HG02763 (cell line): Measurements from ENCODE around the gene OR56B1.
"Not testable (repeated sequence)": the region's sequence is repeated elsewhere in the genome, so short reads cannot be mapped to it uniquely, and the experiment has no call there.

Source experiments
- ATAC-seq: cut with Tn5 transposase; IDR thresholded peaks from one replicate; pipeline ENCODE4 v1.9.1; 2021; ENCODE audit warnings: mild to moderate bottlenecking, moderate library complexity; ENCODE audit not compliant: unreplicated experiment

OR56B1 gene, protein sequence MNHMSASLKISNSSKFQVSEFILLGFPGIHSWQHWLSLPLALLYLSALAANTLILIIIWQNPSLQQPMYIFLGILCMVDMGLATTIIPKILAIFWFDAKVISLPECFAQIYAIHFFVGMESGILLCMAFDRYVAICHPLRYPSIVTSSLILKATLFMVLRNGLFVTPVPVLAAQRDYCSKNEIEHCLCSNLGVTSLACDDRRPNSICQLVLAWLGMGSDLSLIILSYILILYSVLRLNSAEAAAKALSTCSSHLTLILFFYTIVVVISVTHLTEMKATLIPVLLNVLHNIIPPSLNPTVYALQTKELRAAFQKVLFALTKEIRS

DNA sequence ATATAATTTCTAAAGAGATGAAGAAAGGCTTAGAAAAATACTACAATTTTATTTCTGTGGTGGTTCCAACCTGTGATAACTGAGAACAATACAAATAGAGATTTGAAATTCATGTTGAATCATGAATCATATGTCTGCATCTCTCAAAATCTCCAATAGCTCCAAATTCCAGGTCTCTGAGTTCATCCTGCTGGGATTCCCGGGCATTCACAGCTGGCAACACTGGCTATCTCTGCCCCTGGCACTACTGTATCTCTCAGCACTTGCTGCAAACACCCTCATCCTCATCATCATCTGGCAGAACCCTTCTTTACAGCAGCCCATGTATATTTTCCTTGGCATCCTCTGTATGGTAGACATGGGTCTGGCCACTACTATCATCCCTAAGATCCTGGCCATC lies at the start of gene OR56B1:
TSS of gene OR56B1 (plus strand) at position 53 of the 400 bp plus-strand sequence. CDS start at position 122, 69 bp downstream.
- no peak for ATAC-seq

DNA sequence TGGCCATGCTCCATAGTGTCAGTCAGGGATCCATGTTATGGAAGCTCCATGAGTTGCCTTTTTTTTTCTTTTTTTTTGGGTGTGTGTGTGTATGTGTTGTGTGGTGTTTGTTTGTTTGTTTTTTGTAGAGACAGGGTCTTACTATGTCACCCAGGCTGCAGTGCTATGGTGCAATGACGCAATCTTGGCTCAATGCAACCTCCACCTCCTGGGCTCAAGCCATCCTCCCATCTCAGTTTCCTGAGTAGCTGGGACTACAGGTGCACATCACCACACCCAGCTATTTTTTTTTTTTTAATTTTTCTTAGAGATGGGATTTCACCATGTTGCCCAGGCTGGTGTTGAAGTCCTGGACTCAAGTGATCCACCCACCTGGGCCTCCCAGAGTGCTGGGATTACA lies 47.8 kb upstream of the OR56B1 start:
- ATAC-seq: no peak

DNA sequence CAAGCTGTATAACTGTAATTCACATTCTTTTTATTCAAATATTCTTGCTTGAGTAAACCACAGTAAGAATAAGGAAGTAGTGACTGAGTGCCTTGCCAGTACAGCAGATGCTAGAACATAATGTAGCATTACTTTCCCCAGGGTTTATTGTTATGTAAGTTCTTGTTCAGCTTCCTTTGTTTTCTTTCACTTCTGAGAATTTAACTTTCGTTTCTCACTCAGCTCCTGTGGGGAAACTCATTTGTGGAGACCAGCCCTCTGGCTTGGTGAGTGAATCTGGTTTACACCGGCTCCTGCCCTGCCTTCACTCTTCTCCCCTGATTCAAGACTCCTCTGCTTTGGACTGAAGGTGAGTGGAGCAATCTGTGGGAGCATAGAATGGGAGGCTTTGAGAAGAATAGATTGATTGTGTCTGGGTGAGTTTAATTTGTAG lies 46.7 kb upstream of the OR56B1 start, which contains the start of gene TRIM22:
TSS of gene TRIM22 (plus strand) at position 240 of the 433 bp plus-strand sequence. CDS start 6,443 bp downstream, outside the sequence.
- ATAC-seq: peak; percentile 70

DNA sequence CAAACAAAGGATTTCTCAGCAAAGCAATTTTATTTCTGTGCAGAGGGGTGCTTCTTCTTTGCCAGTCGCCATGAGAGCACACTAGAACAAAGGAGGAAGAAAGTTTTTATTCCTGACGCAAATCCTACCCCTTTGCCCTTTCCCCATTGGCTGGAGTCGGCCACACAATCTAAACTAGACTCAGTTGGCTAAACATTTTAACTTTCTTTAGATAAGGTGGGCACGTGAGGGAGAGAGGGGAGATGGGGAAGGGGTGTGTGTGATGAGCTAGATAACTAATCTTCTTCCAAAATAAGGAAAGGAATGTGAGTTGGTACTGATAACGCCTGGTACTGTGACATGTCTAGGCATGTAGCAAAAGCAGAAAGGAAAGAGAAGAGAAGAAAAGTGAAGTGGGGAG lies 46.0 kb upstream of the OR56B1 start:
- ATAC-seq: no peak

DNA sequence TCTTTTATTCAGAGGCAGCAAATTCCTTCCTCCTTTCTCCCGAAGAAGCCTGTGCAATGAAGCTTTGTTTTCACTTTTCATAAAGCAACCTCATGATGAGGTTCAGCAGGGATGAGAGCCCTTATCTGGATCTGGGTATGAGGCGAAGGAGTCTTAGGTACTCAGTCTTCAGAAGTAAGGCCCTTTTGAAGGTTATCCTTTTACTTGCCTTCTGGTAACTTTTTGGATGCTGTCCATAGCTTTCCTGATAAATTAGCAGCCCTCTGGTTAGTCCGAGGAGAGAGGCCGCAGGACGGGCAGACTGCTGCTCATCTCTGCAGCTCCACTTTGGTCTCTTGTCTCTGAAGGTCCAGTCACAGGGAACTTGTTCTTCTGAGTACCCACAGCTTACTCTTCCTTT lies 45.5 kb upstream of the OR56B1 start:
- ATAC-seq: no peak

DNA sequence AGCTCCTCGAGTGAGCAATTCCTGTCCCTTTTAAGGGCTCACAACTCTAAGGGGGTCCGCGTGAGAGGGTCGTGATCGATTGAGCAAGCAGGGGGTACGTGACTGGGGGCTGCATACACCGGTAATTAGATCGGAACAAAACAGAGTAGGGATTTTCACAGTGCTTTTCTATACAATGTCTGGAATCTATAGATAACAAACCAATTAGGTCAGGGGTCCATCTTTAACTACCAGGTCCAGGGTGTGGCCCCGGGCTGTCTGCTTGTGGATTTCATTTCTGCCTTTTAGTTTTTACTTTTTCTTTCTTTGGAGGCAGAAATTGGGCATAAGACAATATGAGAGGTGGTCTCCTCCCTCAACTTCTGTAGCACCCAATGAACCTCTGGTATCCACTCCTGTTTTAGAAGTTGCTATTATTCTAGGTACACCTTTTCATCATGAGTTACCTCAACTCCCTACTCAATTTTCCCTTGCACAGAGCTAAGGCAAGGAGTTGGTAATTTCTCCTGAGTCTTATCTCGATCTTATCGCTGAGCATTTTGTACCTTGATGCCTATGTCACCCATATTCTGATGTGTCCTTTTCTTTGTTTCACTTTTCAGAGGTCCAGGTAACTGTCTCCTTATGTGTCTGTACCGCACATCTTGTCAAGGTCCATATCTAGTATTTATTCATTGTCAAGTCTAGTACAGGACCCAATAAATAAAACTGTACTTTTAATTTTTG lies 44.8 kb upstream of the OR56B1 start:
- not testable (repeated sequence) for ATAC-seq

DNA sequence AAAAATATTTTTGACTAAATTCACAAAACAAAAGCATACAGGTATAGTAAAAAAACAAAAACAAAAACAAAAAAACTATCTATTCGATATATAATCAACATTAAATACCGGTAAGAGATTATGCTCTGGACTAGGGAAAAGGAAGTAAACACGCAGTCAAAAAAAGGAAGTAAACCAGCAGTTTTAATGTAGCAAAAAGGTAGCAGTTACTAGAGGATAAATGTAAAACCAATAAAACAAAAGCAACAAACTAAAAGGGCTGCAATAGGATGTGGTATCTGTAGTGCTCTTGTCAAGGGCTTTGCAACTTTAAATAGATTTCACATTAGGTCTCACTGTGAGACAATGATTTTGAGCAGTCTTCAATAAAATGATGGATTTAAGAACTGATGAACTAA lies 44.3 kb upstream of the OR56B1 start:
- ATAC-seq: no peak

DNA sequence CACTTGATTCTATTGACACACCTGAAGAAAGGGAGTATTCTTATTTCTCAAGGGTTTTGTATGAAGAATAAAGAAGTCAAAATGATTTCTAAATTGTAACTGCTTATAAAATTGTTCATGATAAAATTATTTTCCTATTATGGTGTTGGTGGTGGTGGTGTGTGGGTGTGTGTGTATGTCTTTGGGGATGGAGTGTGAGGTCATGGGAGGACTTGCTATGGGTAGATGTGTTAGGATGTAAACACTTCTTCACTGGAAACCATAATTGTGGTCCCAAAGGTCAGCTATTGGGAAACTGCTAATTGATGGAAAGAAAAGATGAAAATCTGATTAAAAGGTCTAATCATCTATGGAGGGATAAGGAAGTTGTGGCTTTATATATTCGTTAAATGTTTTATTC lies 41.6 kb upstream of the OR56B1 start:
- ATAC-seq: no peak

DNA sequence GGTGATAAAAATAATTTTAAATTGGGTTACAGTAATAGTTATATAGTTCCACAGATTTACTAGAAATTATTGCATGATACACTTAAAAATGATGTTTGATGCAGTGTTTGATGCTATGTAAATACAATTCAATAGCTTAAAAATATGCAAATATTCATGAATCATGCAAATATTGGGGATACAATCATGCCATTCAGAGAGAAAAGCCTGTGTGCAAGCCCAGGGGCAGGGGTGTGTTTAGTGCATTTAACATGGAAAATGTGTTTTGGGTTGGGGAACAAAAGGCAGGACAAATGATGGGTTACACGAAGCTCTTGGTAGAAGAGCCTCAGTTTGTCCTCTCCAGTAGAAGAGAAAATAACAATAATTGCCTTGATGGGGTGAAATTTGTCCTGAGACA lies 40.7 kb upstream of the OR56B1 start:
- no peak for ATAC-seq

DNA sequence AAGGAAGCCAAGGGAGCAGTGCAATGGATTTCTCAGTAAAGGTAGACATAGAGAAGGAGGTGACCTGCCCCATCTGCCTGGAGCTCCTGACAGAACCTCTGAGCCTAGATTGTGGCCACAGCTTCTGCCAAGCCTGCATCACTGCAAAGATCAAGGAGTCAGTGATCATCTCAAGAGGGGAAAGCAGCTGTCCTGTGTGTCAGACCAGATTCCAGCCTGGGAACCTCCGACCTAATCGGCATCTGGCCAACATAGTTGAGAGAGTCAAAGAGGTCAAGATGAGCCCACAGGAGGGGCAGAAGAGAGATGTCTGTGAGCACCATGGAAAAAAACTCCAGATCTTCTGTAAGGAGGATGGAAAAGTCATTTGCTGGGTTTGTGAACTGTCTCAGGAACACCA lies 40.0 kb upstream of the OR56B1 start:
- no peak for ATAC-seq

DNA sequence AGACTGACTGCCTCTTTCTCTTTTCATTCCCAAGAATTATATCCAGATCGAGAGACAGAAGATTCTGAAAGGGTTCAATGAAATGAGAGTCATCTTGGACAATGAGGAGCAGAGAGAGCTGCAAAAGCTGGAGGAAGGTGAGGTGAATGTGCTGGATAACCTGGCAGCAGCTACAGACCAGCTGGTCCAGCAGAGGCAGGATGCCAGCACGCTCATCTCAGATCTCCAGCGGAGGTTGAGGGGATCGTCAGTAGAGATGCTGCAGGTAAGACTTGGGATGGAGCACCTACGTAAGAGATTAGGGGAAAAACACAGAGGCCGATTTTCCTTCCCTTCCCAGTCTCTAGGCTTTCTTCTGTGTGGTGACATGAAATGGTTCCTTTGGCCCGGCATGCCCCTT lies 38.0 kb upstream of the OR56B1 start:
- no peak for ATAC-seq

DNA sequence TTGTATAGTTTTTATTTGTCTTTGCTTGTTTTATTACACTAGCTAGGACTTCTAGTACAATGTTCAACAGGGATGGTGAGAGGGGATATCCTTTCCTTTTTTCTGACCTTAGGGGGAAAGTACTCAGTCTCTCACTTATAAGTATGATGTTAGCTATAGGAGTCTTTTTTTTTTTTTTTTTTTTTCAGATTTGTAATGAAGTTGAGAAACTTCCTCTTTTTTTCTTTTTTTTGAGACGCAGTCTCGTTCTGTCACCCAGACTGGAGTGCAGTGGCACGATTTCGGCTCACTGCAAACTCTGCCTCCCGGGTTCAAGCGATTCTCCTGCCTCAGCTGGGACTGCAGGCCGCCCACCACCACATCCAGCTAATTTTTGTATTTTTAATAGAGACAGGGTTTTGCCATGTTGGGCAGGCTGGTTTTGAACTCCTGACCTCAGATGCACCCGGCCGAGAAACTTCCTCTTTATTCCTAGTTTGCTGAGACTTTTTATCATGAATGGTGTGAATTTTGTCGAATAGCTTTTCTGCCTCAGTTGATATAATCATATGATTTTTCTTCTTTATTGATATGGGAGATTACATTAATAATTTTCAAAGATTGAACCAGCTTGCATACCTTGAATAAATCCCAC lies 35.7 kb upstream of the OR56B1 start:
- ATAC-seq: no peak

DNA sequence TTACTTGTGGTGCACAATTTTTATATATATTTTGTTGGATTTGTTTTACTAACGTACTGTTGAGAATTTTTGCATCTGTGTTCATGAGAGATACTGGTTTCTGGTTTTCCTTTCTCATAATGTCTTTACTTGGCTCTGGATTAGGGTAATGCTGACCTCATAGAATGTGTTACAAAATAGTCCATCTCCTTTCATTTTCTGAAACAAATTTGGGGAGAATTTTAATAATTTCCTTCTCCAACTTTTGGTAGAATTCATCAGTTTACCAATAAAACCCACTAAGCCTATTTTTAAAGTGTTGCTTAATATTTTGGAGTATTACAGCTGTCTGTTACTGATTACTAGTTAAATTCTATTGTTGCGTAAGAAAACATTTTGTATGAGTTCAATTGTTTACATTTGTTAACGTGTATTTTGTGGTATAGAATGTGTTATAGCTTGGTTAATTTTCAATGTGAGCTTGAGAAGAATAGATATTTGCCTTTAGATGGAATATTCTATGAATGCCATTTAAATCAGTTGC lies 35.1 kb upstream of the OR56B1 start:
- no peak for ATAC-seq

DNA sequence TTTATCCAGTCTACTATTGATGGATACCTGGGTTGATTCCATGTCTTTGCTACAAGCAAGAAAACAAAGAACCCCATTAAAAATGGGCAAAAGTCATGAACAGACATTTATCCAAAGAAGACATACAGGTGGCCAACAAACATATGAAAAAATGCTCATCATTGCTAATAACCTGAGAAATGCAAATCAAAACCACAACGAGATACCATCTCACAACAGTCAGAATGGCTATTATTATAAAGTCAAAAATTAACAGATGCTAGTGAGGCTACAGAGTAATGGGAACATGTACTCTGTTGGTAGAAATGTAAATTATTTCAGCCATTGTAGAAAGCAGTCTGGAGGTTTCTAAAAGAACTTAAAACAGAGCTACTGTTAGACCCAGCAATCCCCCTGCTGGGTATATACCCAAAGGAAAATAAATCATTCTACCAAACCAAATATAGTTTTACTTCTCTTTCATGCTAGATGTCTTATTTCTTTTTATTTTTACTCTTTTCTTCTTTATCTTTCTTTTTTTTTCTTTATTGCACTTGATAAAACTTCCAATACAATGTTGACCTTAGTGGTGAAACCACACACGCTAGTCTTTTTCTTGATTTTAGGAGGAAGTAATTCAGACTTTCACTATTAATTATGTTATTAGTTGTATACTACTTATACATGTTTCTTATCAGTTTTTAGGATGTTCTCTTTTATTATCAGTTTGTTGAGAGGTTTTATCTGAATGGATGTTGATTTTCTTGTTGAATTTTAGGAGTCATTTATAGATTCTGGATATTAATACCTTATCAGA lies 32.3 kb upstream of the OR56B1 start:
- ATAC-seq: peak; percentile 74

DNA sequence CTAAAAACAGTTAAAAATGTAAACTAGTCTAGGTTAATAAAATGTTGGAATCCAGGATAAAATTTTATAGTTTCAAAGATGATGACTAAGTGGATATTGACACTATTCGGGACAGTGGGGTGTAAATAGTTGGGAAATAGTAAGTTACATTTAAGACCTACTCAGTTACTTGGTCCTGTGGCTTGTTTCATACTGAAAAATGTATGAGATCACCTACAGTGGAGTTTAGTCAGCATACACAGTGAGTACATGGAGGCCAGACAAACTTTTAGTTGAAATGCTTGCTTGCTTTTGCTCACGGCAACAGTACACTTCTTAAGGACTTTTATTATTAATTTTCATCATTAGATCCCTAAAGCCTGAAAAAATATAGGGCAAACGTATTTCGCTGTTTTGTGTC lies 30.6 kb upstream of the OR56B1 start:
- no peak for ATAC-seq

DNA sequence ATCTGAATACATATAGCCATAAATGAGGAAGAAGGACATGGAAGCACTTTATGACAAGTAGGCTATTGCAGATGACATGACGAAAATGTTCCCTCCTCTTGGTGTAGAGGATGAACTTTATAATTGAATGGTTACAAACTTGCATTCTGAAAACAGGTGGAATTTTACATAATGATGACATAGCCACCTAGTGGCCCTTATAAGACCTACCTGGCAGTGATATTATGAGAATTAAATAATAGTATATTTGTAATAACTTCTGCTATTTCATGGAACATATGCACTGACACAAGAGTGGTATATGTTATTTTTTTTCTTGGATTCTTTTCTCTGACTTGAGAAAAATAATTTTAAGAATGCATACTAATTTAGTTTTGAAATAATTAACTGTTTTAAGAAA lies 23.7 kb upstream of the OR56B1 start:
- no peak for ATAC-seq

DNA sequence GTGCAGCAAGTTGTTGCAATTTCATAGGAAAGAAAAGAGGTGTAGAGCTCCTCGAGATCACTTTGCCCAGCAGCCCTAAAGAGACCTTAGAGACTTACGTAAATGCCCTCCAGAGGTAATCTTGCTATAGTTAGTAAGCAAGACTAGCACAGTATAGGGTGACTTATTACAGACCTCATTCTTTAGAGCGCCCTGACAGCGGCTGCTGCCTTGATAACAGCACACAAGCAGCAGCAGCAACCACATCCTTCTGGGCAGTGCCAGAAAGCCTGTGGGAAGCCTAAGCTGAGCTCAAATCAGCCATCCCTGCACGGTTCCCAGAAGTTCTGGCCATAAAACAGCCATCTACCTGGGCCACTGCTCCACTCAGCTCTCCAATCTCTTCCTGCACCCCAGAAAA lies 22.6 kb upstream of the OR56B1 start:
- no peak for ATAC-seq

DNA sequence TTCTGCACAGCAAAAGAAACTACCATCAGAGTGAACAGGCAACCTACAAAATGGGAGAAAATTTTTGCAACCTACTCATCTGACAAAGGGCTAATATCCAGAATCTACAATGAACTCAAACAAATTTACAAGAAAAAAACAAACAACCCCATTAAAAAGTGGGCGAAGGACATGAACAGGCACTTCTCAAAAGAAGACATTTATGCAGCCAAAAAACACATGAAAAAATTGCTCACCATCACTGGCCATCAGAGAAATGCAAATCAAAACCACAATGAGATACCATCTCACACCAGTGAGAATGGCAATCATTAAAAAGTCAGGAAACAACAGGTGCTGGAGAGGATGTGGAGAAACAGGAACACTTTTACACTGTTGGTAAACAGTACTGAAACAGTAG lies 19.7 kb upstream of the OR56B1 start:
- not testable (repeated sequence) for ATAC-seq

DNA sequence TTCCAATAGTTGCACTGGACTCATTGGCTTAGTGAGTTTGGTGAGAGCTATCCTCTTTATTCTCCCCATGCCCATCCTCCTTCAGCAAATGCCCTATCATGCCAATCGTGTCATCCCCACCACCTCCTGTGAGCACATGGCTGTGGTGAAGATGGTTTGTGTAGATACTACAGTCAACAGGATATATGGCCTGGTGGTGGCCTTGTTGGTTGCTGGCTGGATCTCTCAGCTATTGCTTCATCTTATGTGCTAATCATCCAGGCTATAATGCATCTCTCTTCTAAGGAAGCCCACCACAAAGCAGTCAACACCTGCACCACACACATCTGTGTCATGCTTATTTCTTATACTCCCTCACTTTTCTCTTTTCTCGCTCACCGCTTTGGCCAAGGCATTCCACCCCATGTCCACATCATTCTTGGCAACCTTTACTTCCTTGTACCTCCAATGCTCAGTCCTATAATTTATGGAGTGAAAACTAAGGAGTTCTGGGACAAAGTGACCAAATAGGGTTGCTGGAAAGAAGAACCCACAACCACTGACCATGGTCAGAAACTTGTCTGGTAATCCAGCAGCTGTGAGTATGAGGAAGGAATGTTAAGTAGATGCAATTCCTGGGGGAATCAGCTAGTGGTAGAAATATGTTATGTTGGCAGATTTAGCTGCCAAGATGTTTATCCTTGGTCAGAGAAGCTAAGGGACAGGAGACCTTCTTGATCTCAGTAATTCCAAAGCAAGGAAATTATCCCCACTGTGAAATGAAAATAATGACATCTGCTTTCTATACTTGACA lies 16.3 kb upstream of the OR56B1 start:
- ATAC-seq: no peak

DNA sequence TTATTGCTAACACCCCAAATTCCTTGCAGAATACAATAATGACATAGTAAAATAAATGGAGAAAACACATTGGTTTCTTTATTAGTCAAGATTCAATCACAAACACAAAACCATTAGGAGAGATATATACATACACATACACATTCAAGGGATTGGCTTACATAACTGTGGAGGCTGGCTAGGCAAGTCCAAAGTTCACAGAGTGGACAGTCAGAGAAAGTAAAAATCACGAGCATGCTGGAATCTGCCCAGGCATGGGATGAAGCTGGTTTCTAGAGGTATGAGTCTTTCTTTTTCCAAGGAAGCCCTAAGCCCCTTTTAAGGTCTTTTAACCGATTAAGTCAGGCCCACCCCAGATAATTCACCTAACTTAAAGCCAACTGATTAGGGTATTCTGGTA lies 13.6 kb upstream of the OR56B1 start:
- ATAC-seq: no peak
